NCI-H2029 treated with DMSO at 0.1 percent for 48 hours (cell line): ENCODE data around the gene SLC16A10.

Experiments
- DNase-seq: peaks from one replicate; lab custom pipeline; 2025; lab: John Stamatoyannopoulos, UW

The SLC16A10 gene

DNA sequence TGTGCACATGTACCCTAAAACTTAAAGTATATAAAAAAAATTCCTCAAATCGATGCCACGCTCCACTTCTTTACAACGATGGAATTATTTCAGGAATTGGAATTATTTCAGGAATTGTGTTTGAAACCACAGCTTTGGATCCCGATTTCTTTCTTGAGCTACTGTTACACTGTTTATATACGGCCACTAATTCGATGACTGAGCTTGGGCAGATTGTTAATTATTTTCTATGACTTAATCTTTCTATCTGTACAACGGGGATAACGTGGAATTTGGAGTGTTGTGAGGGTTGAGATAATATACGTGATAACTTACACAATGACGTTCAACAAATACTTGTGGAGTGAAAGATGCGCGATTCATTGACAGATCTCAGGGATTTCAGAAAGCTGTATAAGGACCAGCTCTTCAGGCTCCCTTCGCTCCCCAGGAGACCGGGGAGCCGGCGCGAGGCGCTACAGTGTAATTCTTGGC is 171.3 kb downstream of the SLC16A10 start:
- DNase-seq: no peak

DNA sequence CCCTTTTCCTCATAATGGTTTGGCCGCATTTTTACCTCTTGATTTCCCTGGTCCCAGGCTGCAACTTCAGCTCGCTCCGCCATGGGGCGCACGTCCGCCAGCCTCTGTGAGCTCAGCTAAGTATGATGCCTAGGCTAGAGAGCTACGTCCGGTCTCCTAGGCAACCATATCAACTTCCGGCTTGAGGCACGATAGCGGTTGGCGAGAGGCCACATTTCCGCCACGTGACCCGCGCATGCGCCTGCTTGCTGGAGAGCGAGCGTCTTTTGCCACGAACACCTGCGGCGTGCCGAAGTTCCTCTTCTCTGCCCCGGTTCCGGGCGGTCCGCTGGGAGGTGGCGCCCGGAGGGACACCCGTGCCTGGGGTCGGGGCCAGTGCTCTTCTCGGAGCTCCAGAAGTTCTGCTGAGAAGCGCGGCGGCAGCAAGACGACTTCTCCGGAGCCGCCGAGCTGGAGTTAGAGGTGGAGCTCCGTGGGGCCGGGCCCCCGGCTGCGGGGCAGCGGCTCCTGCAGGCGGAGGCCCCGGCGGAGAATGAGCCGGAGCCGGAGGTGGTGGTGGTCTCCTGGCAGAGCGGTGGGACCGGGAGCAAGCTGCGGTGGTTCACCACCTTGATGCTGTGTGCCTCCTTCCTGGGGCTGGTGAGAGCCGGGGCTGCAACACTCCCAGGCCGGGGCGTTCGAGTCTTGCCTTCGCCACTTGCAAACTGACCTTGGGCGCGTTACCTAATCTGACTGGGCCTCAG is 172.0 kb downstream of the SLC16A10 start:
- DNase-seq: peak; percentile 94

DNA sequence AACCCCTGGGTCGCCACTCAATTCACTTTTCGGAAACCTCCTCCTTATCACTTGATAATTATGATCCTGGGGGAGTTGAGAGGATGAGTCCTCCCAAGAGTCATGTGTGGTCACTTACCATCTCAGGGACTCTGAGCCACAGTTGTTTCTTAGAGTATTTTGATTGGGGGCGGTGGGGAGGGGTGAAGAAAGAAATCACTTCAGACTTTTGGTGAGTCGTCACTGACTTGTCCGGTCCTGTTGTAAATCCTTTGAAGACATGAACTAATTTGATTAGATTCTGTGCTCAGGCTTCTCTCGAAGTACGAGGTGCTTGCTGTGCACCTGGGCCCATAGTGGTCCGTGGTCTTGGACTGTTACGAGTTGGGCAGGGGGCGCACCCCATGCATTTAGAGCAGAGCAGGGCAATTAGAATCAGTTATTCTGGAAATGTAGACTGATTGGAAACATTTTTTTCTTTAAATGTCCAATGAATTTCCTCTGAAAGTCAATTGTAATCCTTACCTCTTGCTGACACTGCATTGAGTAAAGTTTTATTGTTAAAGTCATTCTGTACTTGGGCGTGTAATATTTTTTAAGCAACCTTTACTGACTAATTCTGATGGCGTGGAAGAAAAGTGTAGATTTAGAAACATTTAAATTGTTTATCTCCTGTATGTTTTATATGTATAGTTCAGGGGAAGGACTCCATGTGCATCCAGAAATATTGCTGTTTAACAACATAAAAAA is 173.4 kb downstream of the SLC16A10 start:
- no peak for DNase-seq

DNA sequence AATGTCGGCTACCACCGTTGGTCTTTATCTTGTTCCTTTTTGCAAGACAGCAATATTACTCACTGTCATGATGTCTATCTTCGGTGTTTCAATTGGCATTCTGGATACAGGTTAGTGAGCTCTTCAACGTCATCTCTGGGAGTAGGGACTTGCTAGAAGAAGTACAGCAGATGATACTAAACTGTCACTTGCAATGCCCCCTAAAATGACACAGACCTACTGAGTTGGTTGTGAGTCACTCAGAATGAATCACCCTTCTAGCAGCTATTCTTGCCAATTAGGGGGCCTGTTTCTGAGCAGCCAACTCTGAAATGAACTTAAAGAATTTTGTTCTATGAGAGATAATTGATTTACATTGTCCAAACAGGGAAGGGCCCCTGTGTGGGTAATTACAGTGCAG is 176.5 kb downstream of the SLC16A10 start:
- no peak for DNase-seq

DNA sequence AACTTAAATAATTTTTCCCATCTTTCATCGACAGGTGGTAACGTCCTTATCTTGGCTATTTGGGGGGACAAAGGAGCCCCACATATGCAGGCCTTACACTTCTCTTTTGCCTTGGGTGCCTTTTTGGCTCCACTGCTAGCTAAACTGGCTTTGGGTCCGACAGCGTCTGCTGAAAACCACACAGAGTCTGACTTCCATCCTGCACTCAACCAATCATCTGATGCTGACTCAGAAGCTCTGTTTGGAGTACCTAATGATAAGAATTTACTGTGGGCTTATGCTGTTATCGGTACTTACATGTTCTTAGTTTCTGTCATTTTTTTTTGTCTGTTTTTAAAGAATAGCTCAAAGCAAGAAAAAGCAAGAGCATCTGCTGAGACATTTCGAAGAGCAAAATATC is 178.5 kb downstream of the SLC16A10 start:
- DNase-seq: no peak

- no peak for DNase-seq
Measured at GRCh38 chr6:111266276-111266675, 179.0 kb downstream of the SLC16A10 start.

DNA sequence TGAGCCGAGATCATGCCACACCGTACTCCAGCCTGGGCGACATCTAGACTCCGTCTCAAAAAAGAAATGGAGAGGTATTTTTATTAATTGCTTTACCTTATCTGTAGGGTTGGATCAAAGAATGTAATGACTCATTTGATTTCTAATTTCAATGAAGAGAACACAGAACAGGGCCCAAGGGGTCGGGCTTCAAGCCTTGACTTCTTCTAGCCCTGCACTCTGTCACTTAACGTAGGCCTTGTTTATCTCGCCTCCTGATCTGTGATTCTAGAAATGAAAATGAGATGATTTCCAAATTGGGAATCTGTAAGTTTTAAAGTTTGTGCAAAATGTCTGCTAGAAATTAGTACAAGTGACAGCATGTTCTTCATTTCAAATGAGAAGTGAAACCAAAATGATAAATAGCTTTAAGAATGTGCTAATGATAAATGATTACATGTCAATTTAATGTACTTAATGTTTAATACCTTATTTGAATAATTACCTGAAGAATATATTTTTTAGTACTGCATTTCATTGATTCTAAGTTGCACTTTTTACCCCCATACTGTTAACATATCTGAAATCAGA is 180.5 kb downstream of the SLC16A10 start:
- no peak for DNase-seq

DNA sequence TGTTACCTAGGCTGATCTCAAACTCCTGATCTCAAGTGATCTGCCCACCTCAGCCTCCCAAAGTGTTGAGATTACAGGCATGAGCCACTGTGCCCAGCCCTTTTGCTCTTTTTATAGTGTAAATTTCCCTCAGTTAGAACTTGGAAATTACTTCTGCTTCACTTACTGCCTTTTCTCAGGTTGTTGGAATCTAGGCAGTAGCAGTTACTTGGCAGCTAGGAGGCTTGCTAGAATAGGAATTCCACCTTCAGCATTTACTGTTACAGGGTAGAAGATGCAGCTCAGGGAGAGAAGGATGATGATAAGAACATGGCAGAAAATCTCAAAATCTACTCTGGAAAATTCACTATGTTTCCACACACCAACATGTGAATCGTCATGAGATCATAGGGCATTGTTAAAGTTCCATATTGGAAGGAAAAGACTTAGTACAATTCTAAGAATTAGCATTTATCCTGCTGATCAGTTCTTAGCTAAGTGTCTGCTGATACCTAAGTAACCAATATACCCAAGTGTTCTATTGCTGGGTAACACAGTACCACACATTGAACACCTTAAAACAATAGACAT is 182.2 kb downstream of the SLC16A10 start:
- DNase-seq: no peak

DNA sequence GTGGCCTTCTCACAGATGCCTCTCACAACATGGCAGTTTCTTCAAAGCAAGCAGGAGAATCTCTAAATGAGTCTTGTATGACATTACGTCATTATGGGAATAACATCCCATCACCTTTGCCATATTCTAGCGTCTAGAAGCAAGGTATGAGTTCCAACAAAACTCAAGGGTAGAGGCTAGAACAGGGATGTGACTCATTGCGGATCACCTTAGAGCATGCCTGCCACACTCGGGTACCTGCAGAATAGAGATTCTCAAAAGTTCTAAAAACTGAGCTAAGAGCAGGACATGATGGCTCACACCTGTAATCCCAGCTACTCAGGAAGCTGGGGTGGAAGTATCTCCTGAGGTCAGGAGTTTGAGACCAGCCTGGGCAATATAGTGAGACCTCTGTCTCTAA is 182.8 kb downstream of the SLC16A10 start:
- DNase-seq: no peak

DNA sequence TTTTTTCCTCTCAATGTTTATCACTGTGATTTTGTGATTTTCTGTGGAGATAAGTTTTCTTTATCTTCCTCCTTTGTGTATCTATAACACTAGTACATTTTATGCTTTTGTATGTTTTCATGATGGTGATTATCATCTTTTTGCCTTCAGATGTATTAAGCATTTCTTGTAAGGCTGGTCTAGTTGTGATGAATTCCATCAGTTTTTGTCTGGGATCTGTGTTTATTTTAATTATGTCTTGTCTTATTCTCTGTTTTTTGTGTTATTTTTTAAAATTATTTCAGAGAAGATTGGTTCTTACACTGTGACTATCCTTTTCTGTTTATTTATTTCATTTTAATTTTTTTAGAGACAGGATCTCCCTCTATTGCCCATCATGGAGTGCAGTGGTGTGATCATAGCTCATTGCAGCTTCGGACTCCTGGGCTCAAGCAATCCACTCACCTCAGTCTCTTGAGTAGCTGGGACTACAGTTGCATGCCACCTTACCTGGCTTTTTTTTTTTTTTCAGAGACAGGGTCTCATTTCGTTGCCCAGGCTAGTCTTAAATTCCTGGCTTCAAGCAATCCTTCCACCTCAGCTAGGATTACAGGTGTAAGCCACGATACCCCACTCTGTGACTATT is 187.4 kb downstream of the SLC16A10 start:
- no peak for DNase-seq

DNA sequence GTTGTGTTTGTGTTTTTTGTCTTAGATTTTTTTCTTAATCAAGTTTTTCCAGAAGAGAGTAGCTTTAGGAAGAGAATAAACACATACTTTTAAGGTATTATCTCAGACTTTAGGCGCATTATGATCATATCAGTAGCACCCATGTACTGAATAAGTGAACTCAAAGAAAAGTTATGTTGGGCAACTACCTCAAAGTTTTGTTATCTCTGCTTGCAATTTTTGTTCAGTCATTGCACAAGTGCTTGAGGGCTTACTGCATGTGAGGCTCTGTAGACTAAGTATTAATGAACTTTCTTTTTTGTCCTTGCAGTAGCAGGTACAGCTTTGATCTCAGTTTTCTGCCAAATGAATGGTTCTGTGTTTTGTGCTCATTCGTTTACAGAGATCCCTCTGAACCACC is 189.0 kb downstream of the SLC16A10 start:
- no peak for DNase-seq

- DNase-seq: no peak
Measured at GRCh38 chr6:111276736-111277135, 189.4 kb downstream of the SLC16A10 start.

DNA sequence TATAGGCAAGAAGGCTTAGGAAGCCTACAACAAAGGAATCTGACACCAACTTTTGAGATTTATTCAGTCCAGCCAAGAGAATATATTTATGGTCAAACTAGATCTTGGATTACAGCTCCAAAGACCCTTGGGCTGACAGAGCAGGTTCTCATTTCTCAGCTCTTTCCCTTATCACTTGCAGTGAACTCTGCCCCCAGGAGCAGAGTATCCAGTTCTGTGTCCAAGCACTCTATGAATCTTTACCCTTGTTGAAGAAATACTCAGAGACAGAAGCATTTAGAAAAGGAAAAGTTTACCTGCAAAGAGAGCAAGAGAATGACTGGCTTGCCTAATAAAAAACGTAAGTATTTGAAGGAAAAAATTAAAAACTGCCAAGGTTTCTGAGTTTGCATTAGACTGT is 190.5 kb downstream of the SLC16A10 start:
- no peak for DNase-seq

DNA sequence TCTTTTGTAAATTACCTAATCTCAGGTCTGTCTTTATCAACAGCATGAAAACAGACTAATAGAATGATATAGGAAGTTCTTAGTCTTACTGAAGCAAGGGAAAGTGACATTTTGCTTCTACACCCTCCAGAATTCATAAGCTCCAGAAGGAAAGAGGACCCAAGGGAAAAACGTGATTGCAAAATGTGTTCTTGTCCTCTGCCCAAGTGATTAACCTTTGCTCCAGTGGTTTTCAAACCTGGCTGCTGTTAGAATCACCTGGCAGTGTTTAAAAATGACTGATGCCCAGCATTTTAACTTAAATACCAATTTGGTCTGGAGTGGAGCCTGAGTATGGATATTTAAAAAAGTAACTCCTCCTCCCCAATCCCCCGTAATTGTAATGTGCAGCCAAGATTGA is 191.4 kb downstream of the SLC16A10 start:
- no peak for DNase-seq

DNA sequence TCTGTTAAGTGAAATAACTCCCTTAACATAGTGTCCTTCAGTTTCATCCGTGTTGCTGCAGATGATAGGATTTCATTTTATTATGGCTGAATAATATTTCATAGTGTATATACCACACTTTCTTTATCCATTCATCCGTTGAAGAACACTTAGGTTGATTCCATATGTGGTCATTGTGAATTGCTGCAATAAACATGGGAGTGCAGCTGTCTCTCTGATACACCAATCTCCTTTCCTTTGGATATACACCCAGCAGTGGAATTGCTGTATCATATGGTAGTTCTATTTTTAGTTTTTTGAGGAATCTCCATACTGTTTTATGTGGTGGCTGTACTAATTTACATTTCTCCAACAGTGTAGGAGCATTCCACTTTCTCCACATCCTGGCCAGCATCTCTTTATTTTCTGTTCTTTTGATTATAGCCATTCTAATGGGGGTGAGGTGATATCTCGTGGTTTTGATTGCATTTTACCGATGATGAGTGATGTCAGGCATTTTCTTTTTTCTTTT is 193.2 kb downstream of the SLC16A10 start:
- DNase-seq: no peak
